ENCODE results near the gene PTGES3. TPM values are rescaled to one million over a fixed set of nuclear protein-coding genes. Genes with fewer than 3 reads are reported as not detected.

The PTGES3 gene
- total and polyA plus RNA-seq, 2 experiments from 2014 or later, result 128 to 156 TPM

- 5% methylated on average over 9 of the region's 31 CpGs for WGBS (ENCODE audit: low lambda C conversion rate, missing lambda C conversion rate)
- no peaks in the 10 kb centered on the region for H3K9me2 ChIP-seq (replicated peaks; ENCODE audit: insufficient read depth)
- no peaks in the 10 kb centered on the region for H3K9me3 ChIP-seq (ENCODE audit: low read depth)
- peak within 1 kb of the TSS; percentile 55 for H2AFZ ChIP-seq
- H3K36me3 ChIP-seq (replicated peaks; ENCODE audit: insufficient read depth, low read depth), result no peaks in the 10 kb centered on the region
- peaks cover 92% of the 10 kb centered on the region for H3K79me2 ChIP-seq
- H3K27ac ChIP-seq, result peak within 1 kb of the TSS; percentile 95
- peak; percentile 95 for DNase-seq (ENCODE audit: low spot score)
- H4K20me1 ChIP-seq (ENCODE audit: insufficient read depth, poor library complexity, severe bottlenecking), result peaks cover 41% of the 10 kb centered on the region
- H3K4me2 ChIP-seq, result peak within 1 kb of the TSS; percentile 81
- H3K27me3 ChIP-seq, result no peaks in the 10 kb centered on the region
- H3K4me1 ChIP-seq (ENCODE audit: insufficient read depth), result peaks cover 25% of the 10 kb centered on the region
- no peak for TF ChIP-seq EZH2phosphoT487 (IDR thresholded peaks at IDR 0.05; ENCODE audit: low read depth, severe bottlenecking, unreplicated experiment)
- TF ChIP-seq CTCF (IDR thresholded peaks at IDR 0.05; ENCODE audit: poor library complexity), result no peak
- no peak for TF ChIP-seq EZH2 (IDR thresholded peaks at IDR 0.05; ENCODE audit: borderline replicate concordance)
- peak within 1 kb of the TSS; percentile 98 for H3K4me3 ChIP-seq
Observed at GRCh38 chr12:56630180-56630632, 57.9 kb downstream of the PTGES3 start, which contains the start of gene BAZ2A. Gene BAZ2A, minus strand, starts transcription at chr12:56630326. Its CDS starts 12,796 bp downstream, at chr12:56617530.

GRCh38 chr12:56629459-56630179, 58.5 kb downstream of the PTGES3 start:
- Histone ChIP-seq H3K9me2 (replicated peaks; ENCODE audit: insufficient read depth) (no peaks in the 10 kb centered on the region), H3K79me2 (peaks cover 95% of the 10 kb centered on the region), H3K4me2 (peak overlapping the region; percentile 81), H3K4me3 (peak overlapping the region; percentile 98), H4K20me1 (ENCODE audit: insufficient read depth, poor library complexity, severe bottlenecking) (peaks cover 47% of the 10 kb centered on the region), H3K36me3 (replicated peaks; ENCODE audit: insufficient read depth, low read depth) (no peaks in the 10 kb centered on the region), H3K27ac (peak overlapping the region; percentile 95), H3K4me1 (ENCODE audit: insufficient read depth) (peaks cover 25% of the 10 kb centered on the region), H3K9me3 (ENCODE audit: low read depth) (no peaks in the 10 kb centered on the region), H3K27me3 (no peaks in the 10 kb centered on the region), H2AFZ (peak overlapping the region; percentile 55)
- WGBS (ENCODE audit: low lambda C conversion rate, missing lambda C conversion rate), result 0% methylated on average over 36 of the region's 46 CpGs
- no peak for TF ChIP-seq CTCF (IDR thresholded peaks at IDR 0.05; ENCODE audit: poor library complexity)
- peak; percentile 40 for DNase-seq (ENCODE audit: low spot score)

GRCh38 chr12:56628671-56629458, 59.2 kb downstream of the PTGES3 start:
- H4K20me1 ChIP-seq (ENCODE audit: insufficient read depth, poor library complexity, severe bottlenecking), result peaks cover 55% of the 10 kb centered on the region
- H3K27ac ChIP-seq, result peak overlapping the region; percentile 95
- no peaks in the 10 kb centered on the region for H3K9me2 ChIP-seq (replicated peaks; ENCODE audit: insufficient read depth)
- H3K27me3 ChIP-seq, result no peaks in the 10 kb centered on the region
- H3K4me2 ChIP-seq, result peak overlapping the region; percentile 81
- peak; percentile 69 for DNase-seq (ENCODE audit: low spot score)
- TF ChIP-seq CTCF (IDR thresholded peaks at IDR 0.05; ENCODE audit: poor library complexity) (no peak), EZH2phosphoT487 (IDR thresholded peaks at IDR 0.05; ENCODE audit: low read depth, severe bottlenecking, unreplicated experiment) (no peak), EZH2 (IDR thresholded peaks at IDR 0.05; ENCODE audit: borderline replicate concordance) (no peak)
- WGBS (ENCODE audit: low lambda C conversion rate, missing lambda C conversion rate), result 3% methylated on average over 18 of the region's 18 CpGs
- peak overlapping the region; percentile 98 for H3K4me3 ChIP-seq
- H3K4me1 ChIP-seq (ENCODE audit: insufficient read depth), result peaks cover 24% of the 10 kb centered on the region
- peaks cover 95% of the 10 kb centered on the region for H3K79me2 ChIP-seq
- H3K9me3 ChIP-seq (ENCODE audit: low read depth), result no peaks in the 10 kb centered on the region
- peak overlapping the region; percentile 55 for H2AFZ ChIP-seq
- no peaks in the 10 kb centered on the region for H3K36me3 ChIP-seq (replicated peaks; ENCODE audit: insufficient read depth, low read depth)
